Measurements from ENCODE around the gene ATXN7L2.

The ATXN7L2 gene

GRCh38 chr1:109484519-109484975 is 842 bp downstream of the ATXN7L2 start:
- no peak for TF ChIP-seq EZH2phosphoT487 (IDR thresholded peaks at IDR 0.05; ENCODE audit: borderline replicate concordance, low read length)
- no peak for TF ChIP-seq CTCF (IDR thresholded peaks at IDR 0.05; ENCODE audit: low read depth, low read length, poor library complexity, severe bottlenecking)
- H3K79me2 ChIP-seq (ENCODE audit: control insufficient read depth, low read length): peaks cover 14% of the 10 kb centered on the region

GRCh38 chr1:109485001-109485400 is 1.3 kb downstream of the ATXN7L2 start:
- peaks cover 18% of the 10 kb centered on the region; the same call in 1 of the 2 replicates for H3K36me3 ChIP-seq (ENCODE audit: control insufficient read depth, low read length)
- no peaks in the 10 kb centered on the region for H3K9me2 ChIP-seq (replicated peaks; ENCODE audit: control insufficient read depth, low read length)
- no peaks in the 10 kb centered on the region for H3K9me3 ChIP-seq (ENCODE audit: control insufficient read depth, insufficient read depth, low read length)
- peaks cover 23% of the 10 kb centered on the region for H3K4me1 ChIP-seq (ENCODE audit: control insufficient read depth, low read length)
- H3K79me2 ChIP-seq (ENCODE audit: control insufficient read depth, low read length): peaks cover 14% of the 10 kb centered on the region
- no peaks in the 10 kb centered on the region for H3F3A ChIP-seq (ENCODE audit: control insufficient read depth, insufficient read depth)
- no peaks in the 10 kb centered on the region for H4K20me1 ChIP-seq (ENCODE audit: control insufficient read depth, insufficient read depth, low read depth, low read length)
- peak overlapping the region; percentile 99 for H3K4me2 ChIP-seq (ENCODE audit: low read length)
- peak overlapping the region; percentile 93 for H3K4me3 ChIP-seq (ENCODE audit: low read length)
- TF ChIP-seq CTCF (IDR thresholded peaks at IDR 0.05; ENCODE audit: low read depth, low read length, poor library complexity, severe bottlenecking) (no peak), EZH2phosphoT487 (IDR thresholded peaks at IDR 0.05; ENCODE audit: borderline replicate concordance, low read length) (no peak)
- H3K27ac ChIP-seq (ENCODE audit: low read depth, low read length): peak overlapping the region; percentile 48
- peaks cover 15% of the 10 kb centered on the region for H3K27me3 ChIP-seq (ENCODE audit: control insufficient read depth, low read length)

More at GRCh38 chr1:109484519-109484975, 842 bp downstream of the ATXN7L2 start:
- H3K9me3 ChIP-seq (ENCODE audit: control insufficient read depth, insufficient read depth, low read length): no peaks in the 10 kb centered on the region
- no peaks in the 10 kb centered on the region for H4K20me1 ChIP-seq (ENCODE audit: control insufficient read depth, insufficient read depth, low read depth, low read length)
- peak overlapping the region; percentile 99 for H3K4me2 ChIP-seq (ENCODE audit: low read length)
- peaks cover 23% of the 10 kb centered on the region for H3K4me1 ChIP-seq (ENCODE audit: control insufficient read depth, low read length)
- peak overlapping the region; percentile 48 for H3K27ac ChIP-seq (ENCODE audit: low read depth, low read length)
- peaks cover 16% of the 10 kb centered on the region for H3K27me3 ChIP-seq (ENCODE audit: control insufficient read depth, low read length)
- peak overlapping the region; percentile 93 for H3K4me3 ChIP-seq (ENCODE audit: low read length)
- no peaks in the 10 kb centered on the region for H3K9me2 ChIP-seq (replicated peaks; ENCODE audit: control insufficient read depth, low read length)
- peaks cover 18% of the 10 kb centered on the region; the same call in 1 of the 2 replicates for H3K36me3 ChIP-seq (ENCODE audit: control insufficient read depth, low read length)
- no peaks in the 10 kb centered on the region for H3F3A ChIP-seq (ENCODE audit: control insufficient read depth, insufficient read depth)

GRCh38 chr1:109487261-109487660 is 3.6 kb downstream of the ATXN7L2 start:
- no peak for TF ChIP-seq EZH2phosphoT487 (IDR thresholded peaks at IDR 0.05; ENCODE audit: borderline replicate concordance, low read length)
- TF ChIP-seq CTCF (IDR thresholded peaks at IDR 0.05; ENCODE audit: low read depth, low read length, poor library complexity, severe bottlenecking): no peak
- peaks cover 23% of the 10 kb centered on the region for H3K4me1 ChIP-seq (ENCODE audit: control insufficient read depth, low read length)
- H3K4me2 ChIP-seq (ENCODE audit: low read length): no peak overlapping the region
- peaks cover 21% of the 10 kb centered on the region for H3K36me3 ChIP-seq (ENCODE audit: control insufficient read depth, low read length)
- no peaks in the 10 kb centered on the region for H3F3A ChIP-seq (ENCODE audit: control insufficient read depth, insufficient read depth)
- no peaks in the 10 kb centered on the region for H3K9me3 ChIP-seq (ENCODE audit: control insufficient read depth, insufficient read depth, low read length)
- peaks cover 14% of the 10 kb centered on the region for H3K79me2 ChIP-seq (ENCODE audit: control insufficient read depth, low read length)
- no peaks in the 10 kb centered on the region for H4K20me1 ChIP-seq (ENCODE audit: control insufficient read depth, insufficient read depth, low read depth, low read length)
- peaks cover 6% of the 10 kb centered on the region for H3K27me3 ChIP-seq (ENCODE audit: control insufficient read depth, low read length)
- no peak overlapping the region for H3K4me3 ChIP-seq (ENCODE audit: low read length)
- H3K9me2 ChIP-seq (replicated peaks; ENCODE audit: control insufficient read depth, low read length): no peaks in the 10 kb centered on the region
- no peak overlapping the region for H3K27ac ChIP-seq (ENCODE audit: low read depth, low read length)

All from DOHH2 (cell line).